Vagina (tissue), 2 donors: ENCODE results near the gene HS6ST3.

ENCODE experiments used
- POLR2A ChIP-seq, 2 donors: fragments of 450-650 bp; IDR thresholded peaks; one replicate each; pipeline ENCODE4 v1.6.1; 2017; ENCODE audit warnings: antibody characterized with exemption in 2 of 2, mild to moderate bottlenecking in 2 of 2, moderate library complexity in 2 of 2
- POLR2AphosphoS5 ChIP-seq, 2 donors: sonication (generic); formaldehyde crosslinking; IDR thresholded peaks; one replicate each; pipeline ENCODE4 v1.9.0; 2017; ENCODE audit warnings: antibody characterized with exemption in 2 of 2, mild to moderate bottlenecking in 2 of 2, low read depth in 1 of 2; ENCODE audit not compliant: insufficient read depth in 1 of 2
- TF ChIP-seq, protein P1 (sequence below), 3 experiments: fragments of 450-650 bp in 2 of 3; fragments of 200-600 bp in 1 of 3; sonication (generic) in 1 of 3; IDR thresholded peaks; one replicate each; pipeline ENCODE4 v1.5.1; 2017 to 2019; ENCODE audit warnings: antibody characterized with exemption in 3 of 3, mild to moderate bottlenecking in 2 of 3, moderate library complexity in 2 of 3

DNA sequence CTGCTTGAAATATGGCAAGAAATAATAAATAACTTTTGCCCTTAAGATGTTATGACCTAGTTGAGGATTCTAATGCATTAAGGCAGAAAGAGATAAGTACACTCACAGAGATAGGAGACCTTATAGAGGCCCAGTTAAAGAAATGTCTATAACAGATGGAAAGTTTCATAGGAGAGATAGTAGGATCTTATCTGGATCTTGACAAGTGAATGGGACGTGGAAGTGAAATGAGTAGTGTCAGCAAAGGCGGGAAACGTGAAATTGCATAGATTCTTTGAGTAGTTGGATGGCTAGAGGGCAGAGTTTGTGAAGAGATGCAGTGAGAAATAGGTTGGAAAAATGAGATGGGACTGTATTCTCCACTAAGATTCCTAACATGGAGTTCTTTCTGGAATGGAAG lies 71.2 kb downstream of the HS6ST3 start:
- TF ChIP-seq, protein P1, sequence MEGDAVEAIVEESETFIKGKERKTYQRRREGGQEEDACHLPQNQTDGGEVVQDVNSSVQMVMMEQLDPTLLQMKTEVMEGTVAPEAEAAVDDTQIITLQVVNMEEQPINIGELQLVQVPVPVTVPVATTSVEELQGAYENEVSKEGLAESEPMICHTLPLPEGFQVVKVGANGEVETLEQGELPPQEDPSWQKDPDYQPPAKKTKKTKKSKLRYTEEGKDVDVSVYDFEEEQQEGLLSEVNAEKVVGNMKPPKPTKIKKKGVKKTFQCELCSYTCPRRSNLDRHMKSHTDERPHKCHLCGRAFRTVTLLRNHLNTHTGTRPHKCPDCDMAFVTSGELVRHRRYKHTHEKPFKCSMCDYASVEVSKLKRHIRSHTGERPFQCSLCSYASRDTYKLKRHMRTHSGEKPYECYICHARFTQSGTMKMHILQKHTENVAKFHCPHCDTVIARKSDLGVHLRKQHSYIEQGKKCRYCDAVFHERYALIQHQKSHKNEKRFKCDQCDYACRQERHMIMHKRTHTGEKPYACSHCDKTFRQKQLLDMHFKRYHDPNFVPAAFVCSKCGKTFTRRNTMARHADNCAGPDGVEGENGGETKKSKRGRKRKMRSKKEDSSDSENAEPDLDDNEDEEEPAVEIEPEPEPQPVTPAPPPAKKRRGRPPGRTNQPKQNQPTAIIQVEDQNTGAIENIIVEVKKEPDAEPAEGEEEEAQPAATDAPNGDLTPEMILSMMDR (IDR thresholded peaks at IDR 0.05), result no peak
- TF ChIP-seq POLR2A (IDR thresholded peaks at IDR 0.05) (no peak), POLR2AphosphoS5 (IDR thresholded peaks at IDR 0.05; ENCODE audit: insufficient read depth in 1 of 2, low read depth in 1 of 2) (no peak)
